GM10847 (cell line): Measurements from ENCODE around the gene FGF22.

Source experiments
- POLR2A ChIP-seq: IDR thresholded peaks from 2 replicates; pipeline ENCODE4 v1.6.1; 2011; ENCODE audit not compliant: insufficient read length; ENCODE audit errors: extremely low read depth

FGF22 gene

GRCh38 chr19:639253-640160 is at the start of gene FGF22:
Gene FGF22 (plus strand): TSS chr19:639879. CDS start chr19:639926, 47 bp downstream.
- TF ChIP-seq POLR2A, result no peak

GRCh38 chr19:590396-590745 is 49.3 kb upstream of the FGF22 start:
- TF ChIP-seq POLR2A, result no peak

- no peak for TF ChIP-seq POLR2A
Measured at GRCh38 chr19:590750-591098, 49.0 kb upstream of the FGF22 start.

DNA sequence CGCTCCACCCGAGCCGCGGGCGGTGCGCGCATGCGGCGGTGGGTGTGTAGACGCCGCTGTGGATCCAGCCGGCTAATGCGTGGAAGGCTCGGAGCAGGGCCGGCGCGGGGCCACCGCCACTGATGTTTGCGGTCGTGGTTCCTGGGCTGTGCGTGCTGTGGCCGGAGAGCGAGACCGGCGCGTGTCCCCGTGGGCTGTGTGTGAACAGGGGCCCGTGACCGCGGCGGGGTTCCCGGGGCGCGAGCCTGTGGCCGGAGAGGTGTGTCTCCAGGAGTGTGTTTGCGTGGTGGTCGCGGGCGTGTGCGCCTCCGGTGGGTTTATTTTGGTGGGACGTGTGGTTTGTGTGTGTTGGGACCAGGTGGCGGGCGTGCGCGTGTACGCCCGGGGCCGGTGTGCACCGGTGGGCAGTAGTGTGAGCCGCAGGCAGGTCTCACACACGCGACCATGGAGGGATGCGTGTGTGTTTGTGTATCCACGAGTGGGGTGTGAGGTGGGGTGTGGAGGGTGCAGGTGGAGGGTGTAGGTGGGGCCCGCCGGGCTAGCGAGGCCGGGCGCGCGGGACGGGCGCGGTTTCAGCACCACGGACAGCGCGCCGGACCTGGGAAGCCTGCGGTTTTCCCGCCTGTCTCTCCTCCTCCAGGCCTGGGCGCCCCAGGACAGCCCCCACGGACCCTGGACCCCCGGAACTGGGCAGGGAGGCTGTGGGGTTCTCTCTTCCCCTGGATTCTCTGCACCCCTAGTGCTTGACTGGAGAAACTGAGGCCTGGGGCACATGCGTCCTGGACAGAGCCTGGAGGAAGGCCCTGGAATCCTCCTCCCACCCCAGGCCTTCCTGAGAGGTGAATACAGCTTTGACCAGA is 48.4 kb upstream of the FGF22 start:
- no peak for TF ChIP-seq POLR2A

GRCh38 chr19:592101-592500 is 47.6 kb upstream of the FGF22 start:
- TF ChIP-seq POLR2A, result no peak

DNA sequence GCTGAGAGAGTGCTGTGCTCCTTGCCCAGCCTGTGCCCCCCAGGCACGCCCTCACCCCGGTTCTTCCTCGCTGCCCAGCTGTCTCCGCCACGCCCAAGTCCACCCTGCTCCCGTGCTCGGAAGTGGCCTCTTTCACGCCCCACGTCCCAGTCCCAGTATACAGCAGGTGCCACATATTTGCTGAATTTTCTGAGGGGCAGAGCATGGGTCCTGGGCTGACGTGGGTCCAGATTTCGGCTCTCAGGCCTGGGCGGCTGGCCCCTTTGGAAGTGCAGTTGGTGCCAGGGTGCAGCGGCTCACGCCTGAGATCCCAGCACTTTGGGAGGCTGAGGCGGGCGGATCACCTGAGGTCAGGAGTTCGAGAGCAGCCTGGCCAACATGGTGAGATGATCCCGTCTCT is 46.6 kb upstream of the FGF22 start:
- TF ChIP-seq POLR2A, result no peak

DNA sequence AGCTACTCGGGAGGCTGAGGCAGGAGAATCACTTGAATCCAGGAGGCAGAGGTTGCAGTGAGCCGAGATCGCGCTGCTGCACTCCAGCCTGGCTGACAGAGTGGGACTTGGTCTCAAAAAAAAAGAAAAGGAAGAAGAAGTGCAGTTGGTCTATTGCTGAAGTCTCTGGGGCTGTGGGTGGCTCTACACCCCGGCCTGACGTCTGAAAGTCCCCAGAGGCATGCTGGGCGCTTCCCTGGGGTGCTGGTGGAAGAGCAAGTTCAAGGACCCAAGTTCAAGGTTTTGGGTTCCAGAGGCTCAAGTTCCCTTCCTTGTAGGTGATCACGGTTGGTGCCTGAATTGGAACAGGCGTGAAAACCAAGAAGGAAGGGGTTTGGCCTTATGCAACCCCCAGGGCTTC is 46.2 kb upstream of the FGF22 start:
- TF ChIP-seq POLR2A, result no peak

- TF ChIP-seq POLR2A, result no peak
Measured at GRCh38 chr19:594265-594870, 45.3 kb upstream of the FGF22 start.

GRCh38 chr19:595326-596262 is 44.1 kb upstream of the FGF22 start:
- no peak for TF ChIP-seq POLR2A

DNA sequence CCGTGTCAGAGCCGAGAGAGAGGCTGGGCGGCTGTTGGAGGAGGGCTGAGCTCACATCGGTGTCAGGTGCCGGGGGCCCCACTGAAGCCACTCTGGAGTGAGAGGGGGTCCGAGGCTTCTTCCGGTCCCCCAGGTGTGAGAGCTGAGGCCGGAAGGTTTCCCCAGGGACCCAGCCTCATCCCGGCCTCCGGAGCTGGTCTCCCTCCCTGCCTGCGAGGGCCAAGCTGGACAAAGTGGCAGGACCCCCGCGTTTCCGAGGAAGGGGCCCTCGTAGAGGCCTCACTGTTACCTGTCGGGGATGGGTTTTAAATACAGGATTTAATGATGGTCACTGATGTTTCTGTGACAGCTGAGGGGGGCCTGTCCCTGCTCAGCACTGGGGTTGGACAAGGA is 43.4 kb upstream of the FGF22 start:
- TF ChIP-seq POLR2A, result no peak

- TF ChIP-seq POLR2A, result no peak
Measured at GRCh38 chr19:597406-598315, 42.0 kb upstream of the FGF22 start.

DNA sequence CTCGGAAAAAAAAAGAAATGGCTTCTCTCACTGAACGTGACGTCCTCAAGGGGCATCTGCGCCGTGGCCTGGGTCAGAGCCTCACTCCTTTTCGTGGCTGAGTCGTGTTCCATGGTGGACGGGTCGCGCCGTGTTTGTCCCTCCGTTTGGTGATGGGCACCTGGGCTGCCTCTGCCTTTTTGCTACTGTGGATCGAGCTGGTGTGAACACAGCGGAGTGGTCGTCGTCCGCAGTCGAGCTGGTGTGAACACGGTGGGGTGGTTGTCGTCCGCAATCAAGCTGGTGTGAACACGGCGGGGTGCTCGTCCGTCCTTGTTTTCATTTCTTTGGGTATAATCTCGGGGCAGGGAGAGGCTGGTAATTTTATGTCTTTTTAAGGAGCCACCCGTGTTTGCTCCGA is 38.4 kb upstream of the FGF22 start:
- no peak for TF ChIP-seq POLR2A

DNA sequence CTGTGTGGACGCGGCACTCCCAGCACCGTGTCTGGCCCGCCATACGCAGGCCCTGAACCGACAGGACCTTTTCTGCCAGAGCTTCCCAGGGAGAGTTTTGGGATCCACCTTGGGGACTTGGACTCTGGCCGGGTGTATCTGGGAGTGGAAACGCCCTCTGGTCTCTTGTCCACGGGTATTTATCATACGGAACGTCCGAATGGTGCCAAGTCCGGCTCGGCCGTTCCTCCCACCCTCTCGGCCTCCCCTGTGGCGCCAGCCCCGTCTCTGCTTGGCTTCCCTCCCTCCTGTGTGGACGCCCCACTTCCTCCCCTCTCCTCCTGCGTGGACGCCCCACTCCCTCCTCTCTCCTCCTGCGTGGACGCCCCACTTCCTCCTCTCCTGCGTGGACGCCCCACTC is 37.9 kb upstream of the FGF22 start:
- no peak for TF ChIP-seq POLR2A
